ENCODE measurements around the gene BARHL1.

The BARHL1 gene

DNA sequence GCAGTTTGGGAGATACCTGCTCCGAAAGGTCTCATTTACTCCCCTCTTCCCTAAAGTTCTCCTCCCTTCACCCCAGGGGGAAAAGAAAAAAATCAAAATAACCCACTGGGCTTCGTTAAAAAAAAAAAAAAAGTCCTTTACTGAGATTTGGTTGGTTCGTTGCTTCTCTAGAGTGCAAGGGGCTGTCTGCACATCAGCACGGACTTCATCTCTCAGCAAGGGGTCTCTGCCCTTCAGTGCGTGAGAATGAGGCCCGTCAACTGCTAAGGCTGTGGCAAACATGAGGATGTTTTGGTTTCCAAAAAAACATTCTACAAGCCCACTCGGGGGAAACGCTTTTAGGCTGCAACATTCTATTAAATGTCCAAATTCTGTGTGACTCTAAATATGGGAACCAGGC is 10.0 kb downstream of the BARHL1 start:
- TF ChIP-seq, protein P1, sequence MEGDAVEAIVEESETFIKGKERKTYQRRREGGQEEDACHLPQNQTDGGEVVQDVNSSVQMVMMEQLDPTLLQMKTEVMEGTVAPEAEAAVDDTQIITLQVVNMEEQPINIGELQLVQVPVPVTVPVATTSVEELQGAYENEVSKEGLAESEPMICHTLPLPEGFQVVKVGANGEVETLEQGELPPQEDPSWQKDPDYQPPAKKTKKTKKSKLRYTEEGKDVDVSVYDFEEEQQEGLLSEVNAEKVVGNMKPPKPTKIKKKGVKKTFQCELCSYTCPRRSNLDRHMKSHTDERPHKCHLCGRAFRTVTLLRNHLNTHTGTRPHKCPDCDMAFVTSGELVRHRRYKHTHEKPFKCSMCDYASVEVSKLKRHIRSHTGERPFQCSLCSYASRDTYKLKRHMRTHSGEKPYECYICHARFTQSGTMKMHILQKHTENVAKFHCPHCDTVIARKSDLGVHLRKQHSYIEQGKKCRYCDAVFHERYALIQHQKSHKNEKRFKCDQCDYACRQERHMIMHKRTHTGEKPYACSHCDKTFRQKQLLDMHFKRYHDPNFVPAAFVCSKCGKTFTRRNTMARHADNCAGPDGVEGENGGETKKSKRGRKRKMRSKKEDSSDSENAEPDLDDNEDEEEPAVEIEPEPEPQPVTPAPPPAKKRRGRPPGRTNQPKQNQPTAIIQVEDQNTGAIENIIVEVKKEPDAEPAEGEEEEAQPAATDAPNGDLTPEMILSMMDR (IDR thresholded peaks at IDR 0.05) = no peak
- Mint-ChIP-seq H3K9me3 (no peaks in the 10 kb centered on the region), H3K4me3 (no peak overlapping the region), H3K4me1 (peaks cover 18% of the 10 kb centered on the region), H3K27ac (no peak overlapping the region), H3K36me3 (ENCODE audit: low read depth) (peaks cover 30% of the 10 kb centered on the region), H3K27me3 (ENCODE audit: low read depth, poor library complexity) (peaks cover 61% of the 10 kb centered on the region)
- no peak for DNase-seq

DNA sequence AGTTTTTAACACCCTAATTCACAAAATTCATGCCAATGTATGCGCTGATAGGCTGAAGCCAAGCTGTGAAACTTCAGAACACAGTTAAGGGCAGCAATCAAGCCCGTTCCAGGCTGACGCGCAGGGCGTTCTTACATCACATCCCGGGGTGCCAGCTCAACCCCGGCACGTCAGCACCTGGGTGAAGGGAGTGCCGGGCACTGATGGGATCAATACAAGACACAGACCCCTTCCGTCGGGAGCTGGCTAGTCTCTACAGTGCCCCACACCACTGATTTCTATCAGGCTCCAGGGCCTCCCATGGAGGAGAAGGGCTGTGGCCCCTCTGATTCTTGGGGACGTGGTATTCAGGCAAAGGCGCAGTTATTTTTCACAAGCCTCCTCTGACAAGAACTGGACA is 12.0 kb downstream of the BARHL1 start:
- Mint-ChIP-seq H3K4me1 (peaks cover 18% of the 10 kb centered on the region), H3K36me3 (ENCODE audit: low read depth) (peaks cover 41% of the 10 kb centered on the region), H3K9me3 (no peaks in the 10 kb centered on the region), H3K27me3 (ENCODE audit: low read depth, poor library complexity) (peaks cover 44% of the 10 kb centered on the region), H3K4me3 (no peak overlapping the region), H3K27ac (no peak overlapping the region)
- TF ChIP-seq, protein P1 (IDR thresholded peaks at IDR 0.05) = no peak
- no peak for DNase-seq

DNA sequence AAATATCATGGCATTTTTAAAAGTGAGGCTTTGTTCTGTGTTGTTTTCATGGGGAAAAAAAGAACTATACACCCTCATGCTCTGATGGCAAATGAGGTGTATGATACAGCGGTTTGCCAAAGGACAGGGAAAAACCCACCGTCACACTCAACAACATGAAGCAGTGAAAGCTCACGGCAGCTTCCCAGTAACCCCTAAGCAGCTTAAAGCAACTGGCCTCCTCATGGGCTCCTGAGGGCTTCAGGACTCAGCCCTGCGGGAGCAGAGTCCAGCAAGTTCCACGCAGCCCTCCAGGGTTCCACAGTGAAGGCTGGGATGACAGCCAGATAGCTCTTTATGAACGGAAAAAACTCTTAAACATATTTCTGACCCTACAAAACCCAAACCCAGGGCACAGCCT is 12.9 kb downstream of the BARHL1 start:
- peaks cover 35% of the 10 kb centered on the region for H3K27me3 Mint-ChIP-seq (ENCODE audit: low read depth, poor library complexity)
- peaks cover 18% of the 10 kb centered on the region for H3K4me1 Mint-ChIP-seq
- no peak overlapping the region for H3K4me3 Mint-ChIP-seq
- H3K36me3 Mint-ChIP-seq (ENCODE audit: low read depth) = peaks cover 50% of the 10 kb centered on the region
- DNase-seq = no peak
- no peaks in the 10 kb centered on the region for H3K9me3 Mint-ChIP-seq
- TF ChIP-seq, protein P1 (IDR thresholded peaks at IDR 0.05) = no peak
- H3K27ac Mint-ChIP-seq = no peak overlapping the region

DNA sequence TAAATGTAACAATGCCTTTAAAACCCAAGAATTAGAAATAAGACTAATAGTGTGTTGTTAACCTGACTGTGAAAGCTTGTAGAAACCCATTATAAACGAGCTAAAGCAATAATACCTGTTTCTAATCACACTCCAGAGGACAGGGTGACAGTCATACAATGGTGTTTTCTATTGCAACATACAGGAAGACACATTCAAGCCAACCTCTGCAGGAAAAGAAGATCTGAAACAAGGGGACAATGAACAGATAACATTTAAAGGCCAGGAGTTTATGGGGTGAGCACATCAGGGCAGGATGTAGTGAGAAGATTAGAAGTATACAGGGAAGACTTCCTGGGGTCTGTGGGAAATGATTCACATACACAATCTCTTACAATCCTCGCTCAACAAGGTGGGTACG is 13.8 kb downstream of the BARHL1 start:
- TF ChIP-seq, protein P1 (IDR thresholded peaks at IDR 0.05) = no peak
- peaks cover 16% of the 10 kb centered on the region for H3K4me1 Mint-ChIP-seq
- H3K4me3 Mint-ChIP-seq = no peak overlapping the region

DNA sequence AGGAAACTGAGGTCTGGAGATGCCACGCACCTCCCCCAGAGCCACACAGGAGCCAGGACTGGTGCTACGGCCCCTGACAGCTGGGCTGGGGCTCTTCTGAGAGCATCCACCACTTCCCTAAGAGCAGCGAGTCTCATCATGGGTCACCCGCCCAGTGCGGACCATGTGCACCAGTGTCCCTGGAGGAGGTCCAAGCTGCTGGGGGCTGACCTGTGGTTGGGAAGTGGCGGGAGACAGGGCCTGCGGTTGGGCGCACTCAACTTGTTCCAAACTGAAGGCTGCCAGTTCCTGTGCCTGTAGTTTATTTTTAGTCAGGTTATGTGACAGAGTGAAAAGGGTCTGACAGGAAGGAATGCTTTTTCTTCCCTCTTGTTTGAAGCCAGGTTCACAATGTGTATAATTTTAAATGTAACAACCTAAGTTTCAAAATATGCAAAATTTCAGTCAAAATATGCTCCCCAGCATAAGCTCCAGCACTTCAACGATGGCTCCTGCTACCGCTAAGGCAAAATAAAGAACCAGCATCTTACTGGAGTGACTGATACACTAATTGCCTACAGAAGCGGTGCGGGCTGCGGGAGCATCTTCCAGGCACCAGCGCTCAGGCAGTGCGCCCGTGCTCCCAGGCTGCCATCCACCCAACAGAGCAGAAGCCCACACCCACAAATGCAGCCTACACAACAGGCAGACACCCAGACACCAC is 14.8 kb downstream of the BARHL1 start:
- no peaks in the 10 kb centered on the region for H3K9me3 Mint-ChIP-seq
- DNase-seq = no peak
- no peak overlapping the region for H3K4me3 Mint-ChIP-seq
- H3K27ac Mint-ChIP-seq = no peak overlapping the region
- peaks cover 64% of the 10 kb centered on the region for H3K36me3 Mint-ChIP-seq (ENCODE audit: low read depth)
- peaks cover 18% of the 10 kb centered on the region for H3K27me3 Mint-ChIP-seq (ENCODE audit: low read depth, poor library complexity)
- H3K4me1 Mint-ChIP-seq = peaks cover 6% of the 10 kb centered on the region
- TF ChIP-seq, protein P1 (IDR thresholded peaks at IDR 0.05) = no peak

More for the DNA sequence above, 13.8 kb downstream of the BARHL1 start:
- no peak overlapping the region for H3K27ac Mint-ChIP-seq
- H3K9me3 Mint-ChIP-seq = no peaks in the 10 kb centered on the region
- peaks cover 58% of the 10 kb centered on the region for H3K36me3 Mint-ChIP-seq (ENCODE audit: low read depth)
- peaks cover 28% of the 10 kb centered on the region for H3K27me3 Mint-ChIP-seq (ENCODE audit: low read depth, poor library complexity)
- no peak for DNase-seq

Measured in nephron progenitor cell (in vitro differentiated cells).